HFFc6 (cell line): ENCODE data around the gene SMYD2. TPM values are rescaled to one million over a fixed set of nuclear protein-coding genes. Genes with fewer than 3 reads are reported as not detected.

Source experiments
- DNase-seq: peaks from one replicate; pipeline ENCODE4 v3.0.0-alpha.2; 2018
- H3K27ac Mint-ChIP-seq: 2 replicates; pipeline ENCODE4 v1.8.0; 2020; ENCODE audit warnings: mild to moderate bottlenecking, mixed read lengths
- H3K27me3 Mint-ChIP-seq: 2 replicates; pipeline ENCODE4 v1.8.0; 2021; ENCODE audit warnings: mild to moderate bottlenecking, moderate library complexity, mixed read lengths; ENCODE audit not compliant: insufficient read depth
- H3K36me3 Mint-ChIP-seq: 2 replicates; pipeline ENCODE4 v1.8.0; 2021; ENCODE audit warnings: low read depth, mixed read lengths
- H3K4me1 Mint-ChIP-seq: 2 replicates; pipeline ENCODE4 v1.8.0; 2020; ENCODE audit warnings: low read depth, mixed read lengths
- H3K4me3 Mint-ChIP-seq: 2 replicates; pipeline ENCODE4 v1.8.0; 2020; ENCODE audit warnings: mild to moderate bottlenecking, moderate library complexity, mixed read lengths
- H3K9me3 Mint-ChIP-seq: 2 replicates; pipeline ENCODE4 v1.8.0; 2020; ENCODE audit warnings: mild to moderate bottlenecking, mixed read lengths
- total RNA-seq, 6 experiments: library from RNA; stranded (reverse); fragmentation: NEBNext Ultra II Directional; extraction: Animal tissue kit (Norgen Biotek cat#: 25700); gene quantifications; 2 replicates in 1 of 6; 3 replicates in 5 of 6; pipeline ENCODE4 v1.2.3, GENCODE V29; 2021
- TF ChIP-seq, protein P1 (sequence below): fragments of 200-600 bp; sonication (generic); IDR thresholded peaks from 2 replicates; pipeline ENCODE4 v1.5.0; 2021; ENCODE audit warnings: antibody characterized with exemption, mild to moderate bottlenecking

Gene SMYD2
- total RNA-seq, 6 experiments from 2014 or later, result 27.3 to 32.3 (median 29.5) TPM

DNA sequence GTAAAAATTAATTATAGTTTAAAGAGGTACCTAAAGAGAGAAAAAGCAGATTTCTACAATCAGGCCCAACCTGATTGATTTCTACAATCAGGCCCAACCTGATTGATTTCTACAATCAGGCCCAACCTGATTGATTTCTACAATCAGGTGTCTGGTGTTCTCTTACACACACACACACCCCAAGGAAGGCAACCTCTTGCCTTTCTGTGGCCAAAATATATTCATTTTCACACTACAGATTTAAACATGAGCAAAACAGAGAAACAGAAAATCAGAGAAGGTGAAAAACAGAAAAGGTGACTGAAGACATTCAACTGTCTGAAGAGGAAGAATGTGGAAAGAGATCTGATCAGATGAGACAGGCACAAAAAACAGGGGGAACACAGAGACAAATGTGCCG lies 104.5 kb downstream of the SMYD2 start:
- Mint-ChIP-seq H3K27me3 (peaks cover 5% of the 10 kb centered on the region), H3K4me3 (no peak overlapping the region), H3K27ac (0 out of 2 replicates have a peak overlapping the region, but pooled peaks have one; percentile 1), H3K9me3 (no peaks in the 10 kb centered on the region), H3K4me1 (peaks cover 45% of the 10 kb centered on the region), H3K36me3 (peaks cover 52% of the 10 kb centered on the region)
- no peak for DNase-seq
- TF ChIP-seq, protein P1, sequence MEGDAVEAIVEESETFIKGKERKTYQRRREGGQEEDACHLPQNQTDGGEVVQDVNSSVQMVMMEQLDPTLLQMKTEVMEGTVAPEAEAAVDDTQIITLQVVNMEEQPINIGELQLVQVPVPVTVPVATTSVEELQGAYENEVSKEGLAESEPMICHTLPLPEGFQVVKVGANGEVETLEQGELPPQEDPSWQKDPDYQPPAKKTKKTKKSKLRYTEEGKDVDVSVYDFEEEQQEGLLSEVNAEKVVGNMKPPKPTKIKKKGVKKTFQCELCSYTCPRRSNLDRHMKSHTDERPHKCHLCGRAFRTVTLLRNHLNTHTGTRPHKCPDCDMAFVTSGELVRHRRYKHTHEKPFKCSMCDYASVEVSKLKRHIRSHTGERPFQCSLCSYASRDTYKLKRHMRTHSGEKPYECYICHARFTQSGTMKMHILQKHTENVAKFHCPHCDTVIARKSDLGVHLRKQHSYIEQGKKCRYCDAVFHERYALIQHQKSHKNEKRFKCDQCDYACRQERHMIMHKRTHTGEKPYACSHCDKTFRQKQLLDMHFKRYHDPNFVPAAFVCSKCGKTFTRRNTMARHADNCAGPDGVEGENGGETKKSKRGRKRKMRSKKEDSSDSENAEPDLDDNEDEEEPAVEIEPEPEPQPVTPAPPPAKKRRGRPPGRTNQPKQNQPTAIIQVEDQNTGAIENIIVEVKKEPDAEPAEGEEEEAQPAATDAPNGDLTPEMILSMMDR, result no peak

DNA sequence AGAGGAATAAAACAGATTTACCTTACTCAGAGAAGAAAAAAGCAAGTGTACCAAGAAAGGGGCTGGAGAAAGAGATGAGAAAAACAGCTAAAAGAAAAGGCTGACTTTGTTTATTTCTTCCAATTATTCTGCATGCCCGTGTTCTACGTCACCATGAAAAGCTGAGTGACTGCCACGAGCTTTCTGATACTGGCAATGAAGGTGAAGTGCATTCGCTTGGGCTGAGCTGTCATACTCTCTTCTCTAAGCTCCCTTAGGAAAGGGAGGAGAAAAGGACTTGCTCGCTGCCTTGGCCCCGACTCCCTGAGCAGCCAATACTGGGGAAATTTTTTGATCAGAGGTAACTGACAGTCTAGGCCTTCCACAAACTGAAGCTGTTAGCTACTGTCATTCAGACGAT lies 105.4 kb downstream of the SMYD2 start:
- no peak overlapping the region for H3K4me3 Mint-ChIP-seq
- peaks cover 5% of the 10 kb centered on the region for H3K27me3 Mint-ChIP-seq
- H3K36me3 Mint-ChIP-seq, result peaks cover 47% of the 10 kb centered on the region
- DNase-seq, result no peak
- H3K27ac Mint-ChIP-seq, result peak overlapping the region; percentile 79; the same call in 1 of the 2 replicates
- H3K4me1 Mint-ChIP-seq, result peaks cover 40% of the 10 kb centered on the region
- TF ChIP-seq, protein P1, result no peak
- H3K9me3 Mint-ChIP-seq, result no peaks in the 10 kb centered on the region
